CD4-positive, alpha-beta T cell treated with Interleukin-6 at 100 ng/mL for 8 hours (primary cell): ENCODE measurements around the gene TK1.
"Not testable (repeated sequence)": the region's sequence is repeated elsewhere in the genome, so short reads cannot be mapped to it uniquely, and the experiment has no call there.

Experiments
- DNase-seq: peaks from one replicate; pipeline ENCODE4 v3.0.0-alpha.2; 2020; ENCODE audit warnings: mixed read lengths, low spot score

TK1 gene

DNA sequence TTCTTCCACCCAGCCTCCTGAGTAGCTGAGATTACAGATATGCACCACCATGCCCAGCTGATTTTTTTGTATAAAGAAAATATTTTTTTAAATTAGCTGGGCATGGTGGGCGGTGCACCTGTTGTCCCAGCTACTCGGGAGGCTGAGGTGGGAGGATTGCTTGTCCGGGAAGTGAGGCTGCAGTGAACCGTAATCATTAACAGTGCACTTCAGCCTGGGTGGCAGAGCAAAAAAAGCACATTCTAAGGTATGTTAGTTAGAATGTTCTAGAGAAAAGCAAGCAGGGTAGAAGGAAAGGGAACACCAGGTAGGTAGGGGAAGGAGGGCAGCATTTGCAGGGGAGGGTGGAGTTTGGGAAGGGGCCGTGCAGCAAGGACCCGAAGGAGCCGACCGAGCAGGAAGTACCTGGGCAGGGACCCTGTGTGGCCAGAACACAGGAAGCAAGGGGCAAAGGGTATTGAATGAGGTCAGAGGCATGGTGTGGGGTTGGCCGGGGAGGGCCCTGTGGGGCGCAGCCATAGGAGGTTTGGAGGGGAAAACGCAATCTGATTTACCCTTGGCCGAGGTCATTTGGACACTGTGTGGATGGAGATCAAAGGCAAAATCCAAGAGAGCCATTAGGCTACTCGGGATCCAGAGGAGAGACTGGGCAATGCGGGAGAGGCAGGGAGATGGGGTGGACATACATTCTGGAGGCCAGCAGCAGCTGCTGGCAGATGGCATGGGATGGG is 38.4 kb downstream of the TK1 start:
- DNase-seq, result no peak

DNA sequence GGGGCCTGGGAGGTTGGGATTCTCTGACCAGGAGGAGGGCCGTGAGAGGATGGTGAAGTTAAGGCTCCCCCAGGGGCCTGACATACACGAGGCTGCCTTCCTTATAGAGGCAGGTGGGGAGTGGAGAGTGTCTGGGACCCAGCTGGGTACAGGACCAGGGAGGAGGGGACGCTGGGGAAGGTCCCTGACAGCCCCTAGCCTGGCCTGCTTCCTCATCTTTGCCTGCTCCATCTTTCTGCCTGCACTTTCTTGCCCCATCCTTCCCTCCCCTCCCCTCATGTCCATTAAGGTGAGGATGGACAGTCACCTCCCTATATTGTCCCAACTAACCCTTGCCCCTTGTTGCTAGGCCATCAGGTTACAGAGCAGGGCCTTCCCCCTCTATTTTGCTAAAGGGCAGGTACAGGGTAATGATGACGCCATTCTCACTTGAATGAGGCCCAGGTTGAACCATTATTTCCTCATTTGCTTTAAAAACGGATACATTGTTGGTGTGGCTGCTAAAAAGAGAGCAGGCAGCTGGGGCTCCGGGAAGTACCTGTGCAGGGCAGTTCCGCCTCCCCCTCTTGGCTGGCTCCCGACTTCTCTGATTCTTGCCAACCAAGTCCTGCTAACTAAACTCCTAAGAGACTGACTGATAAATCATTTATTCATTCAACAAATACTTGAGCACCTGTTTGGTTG is 39.4 kb downstream of the TK1 start:
- DNase-seq, result no peak

DNA sequence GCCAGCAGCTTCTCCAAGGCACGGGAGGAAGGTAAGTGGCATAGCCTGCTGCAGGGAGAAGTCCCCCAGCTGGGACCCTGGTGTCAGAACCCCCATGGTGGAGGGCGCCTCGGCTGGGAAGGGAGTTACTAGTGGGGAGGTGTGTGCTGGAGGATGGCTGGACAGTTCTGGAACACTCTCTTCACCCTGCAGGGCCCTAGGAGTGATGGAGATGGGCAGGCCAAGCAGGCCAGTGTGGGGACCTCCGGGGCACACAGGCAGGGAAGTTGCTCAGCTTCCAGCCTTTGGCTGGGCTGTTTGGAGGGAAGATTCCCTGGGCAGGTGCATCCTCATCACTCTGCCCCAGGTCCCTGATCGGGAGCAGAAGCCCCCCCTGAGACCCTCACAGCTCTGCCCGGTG is 40.0 kb downstream of the TK1 start:
- DNase-seq, result no peak

DNA sequence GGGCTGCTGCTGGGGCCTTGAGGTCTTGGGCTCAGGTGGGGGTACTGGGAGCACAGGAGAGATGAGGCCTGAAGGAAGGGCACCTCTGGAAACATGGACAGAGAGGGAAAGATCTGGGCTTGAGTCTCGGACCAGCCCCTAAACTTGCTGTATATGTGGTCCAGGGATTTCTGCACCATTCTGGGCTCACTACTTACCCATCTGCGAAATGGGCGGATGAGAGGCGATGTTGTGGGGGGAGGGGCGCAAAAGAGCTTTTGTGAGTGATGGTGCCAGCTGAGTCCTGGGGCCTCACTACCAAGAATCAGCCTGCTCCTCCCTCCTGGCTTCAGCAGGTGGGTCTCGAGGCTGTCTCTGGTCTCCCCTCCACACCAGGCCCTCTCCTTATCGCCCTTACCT is 40.4 kb downstream of the TK1 start:
- no peak for DNase-seq

DNA sequence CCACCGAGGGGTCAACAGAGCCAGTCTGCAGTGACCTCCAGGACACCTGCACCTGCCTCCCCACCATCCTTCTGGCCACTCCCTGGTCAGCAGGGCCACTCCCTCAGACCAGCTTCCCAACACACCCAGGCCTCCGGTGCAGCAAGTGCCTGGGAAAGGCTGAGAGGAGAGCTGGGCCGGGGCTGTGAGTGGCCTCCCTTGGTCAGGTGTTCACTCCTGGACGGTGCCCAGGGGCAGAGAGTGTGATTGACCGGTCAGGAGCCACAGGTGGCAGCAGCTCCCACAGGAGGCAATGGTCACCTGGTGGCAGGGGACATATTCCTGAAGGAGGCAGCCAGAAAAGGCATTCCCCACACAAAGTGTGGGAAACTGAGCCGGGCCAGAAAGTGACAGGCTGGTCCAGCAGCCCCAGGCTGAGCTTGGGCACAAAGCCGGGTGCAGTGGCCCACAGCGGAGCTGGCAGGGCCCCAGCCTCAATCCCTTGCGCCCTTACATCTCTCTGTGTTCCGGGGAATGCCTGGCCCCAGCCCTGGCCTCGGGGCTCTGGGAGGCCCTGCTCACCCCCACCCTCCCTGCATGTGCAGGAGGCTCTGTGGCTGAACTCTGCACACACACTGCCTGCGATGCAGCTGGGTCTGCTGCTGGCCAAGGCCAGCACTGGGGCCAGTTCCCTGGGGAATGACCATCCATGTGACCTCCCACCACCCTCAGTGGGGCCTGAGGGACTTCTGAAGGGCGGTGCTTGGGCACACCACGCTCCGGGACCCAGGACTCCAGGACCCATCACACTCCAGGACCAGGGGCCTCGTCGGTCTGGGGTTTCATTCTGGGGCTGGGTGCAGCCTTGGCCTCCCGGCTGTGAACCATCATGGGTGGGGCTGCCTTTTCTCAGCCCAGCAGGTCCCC is 41.9 kb downstream of the TK1 start:
- DNase-seq, result no peak

DNA sequence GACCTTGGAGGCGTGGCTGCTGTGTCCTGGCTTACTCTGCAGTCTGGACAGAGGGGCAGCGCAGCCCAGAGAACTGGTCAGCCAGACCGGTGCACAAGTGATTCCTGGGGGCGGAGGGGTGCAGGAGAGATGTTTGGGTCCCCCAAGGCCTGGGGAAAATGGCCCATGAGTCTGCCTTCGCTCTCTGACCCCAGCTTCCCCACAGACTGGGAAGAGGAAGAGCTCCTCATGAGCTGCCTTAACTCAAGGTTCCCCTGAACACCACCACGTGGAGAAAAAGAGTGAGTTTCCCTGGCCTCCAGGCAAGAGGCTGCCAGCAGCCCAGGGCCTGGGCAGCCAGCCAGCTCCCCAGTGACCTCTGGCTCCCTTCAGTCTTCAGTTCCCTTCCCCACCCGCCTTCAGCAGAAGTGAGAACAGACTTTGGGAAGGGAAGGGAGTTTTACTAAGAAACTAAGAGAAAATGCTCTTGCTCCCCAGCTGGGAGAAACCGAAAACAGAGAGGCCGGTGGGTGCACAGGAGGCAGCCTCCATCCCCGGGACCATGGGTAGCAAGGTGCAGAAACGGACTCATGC is 42.6 kb downstream of the TK1 start:
- no peak for DNase-seq

DNA sequence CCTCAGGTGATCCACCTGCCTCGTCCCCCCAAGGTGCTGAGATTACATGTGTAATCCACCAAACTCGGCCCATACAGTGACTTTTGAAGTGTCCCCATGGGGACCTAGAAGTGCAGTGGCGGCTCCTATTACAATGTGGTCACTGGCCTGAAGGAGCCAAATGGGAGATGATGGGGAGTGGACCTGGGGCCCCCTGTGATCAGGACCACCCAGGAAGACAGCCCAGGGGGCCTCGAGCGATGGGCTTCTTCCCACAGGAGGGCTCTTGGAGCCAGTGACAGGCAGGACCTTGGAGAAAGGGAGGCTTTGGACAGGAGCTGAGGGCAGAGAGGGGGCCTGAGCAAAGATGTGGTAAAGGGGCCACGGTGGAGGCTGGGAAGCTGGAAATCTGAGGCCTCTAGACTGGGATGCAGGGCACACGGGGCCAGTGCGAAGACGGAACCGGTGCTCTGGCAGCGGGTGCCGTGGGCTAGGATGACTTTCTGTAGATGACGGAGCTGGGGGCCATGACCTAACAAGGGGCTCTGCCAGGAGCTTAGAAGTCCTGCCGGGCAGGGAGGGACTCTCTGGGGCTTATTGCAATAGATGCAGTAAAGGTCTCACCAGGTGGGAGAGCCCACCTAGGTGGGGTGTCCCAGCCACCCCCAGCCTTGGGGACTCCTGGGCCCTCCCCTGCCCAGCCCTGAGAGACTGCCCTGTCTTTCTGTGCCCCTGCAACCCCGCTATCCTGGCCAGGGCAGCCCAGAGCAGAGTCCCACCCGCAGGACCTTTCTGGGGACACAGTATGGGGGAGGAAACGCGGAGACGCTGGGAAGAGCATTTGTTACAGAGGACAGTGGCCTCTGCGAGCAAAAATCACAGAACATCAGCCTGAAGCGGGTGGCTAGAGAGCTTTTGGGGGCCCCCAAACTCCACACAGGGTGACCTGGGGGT is 43.4 kb downstream of the TK1 start:
- DNase-seq, result no peak

DNA sequence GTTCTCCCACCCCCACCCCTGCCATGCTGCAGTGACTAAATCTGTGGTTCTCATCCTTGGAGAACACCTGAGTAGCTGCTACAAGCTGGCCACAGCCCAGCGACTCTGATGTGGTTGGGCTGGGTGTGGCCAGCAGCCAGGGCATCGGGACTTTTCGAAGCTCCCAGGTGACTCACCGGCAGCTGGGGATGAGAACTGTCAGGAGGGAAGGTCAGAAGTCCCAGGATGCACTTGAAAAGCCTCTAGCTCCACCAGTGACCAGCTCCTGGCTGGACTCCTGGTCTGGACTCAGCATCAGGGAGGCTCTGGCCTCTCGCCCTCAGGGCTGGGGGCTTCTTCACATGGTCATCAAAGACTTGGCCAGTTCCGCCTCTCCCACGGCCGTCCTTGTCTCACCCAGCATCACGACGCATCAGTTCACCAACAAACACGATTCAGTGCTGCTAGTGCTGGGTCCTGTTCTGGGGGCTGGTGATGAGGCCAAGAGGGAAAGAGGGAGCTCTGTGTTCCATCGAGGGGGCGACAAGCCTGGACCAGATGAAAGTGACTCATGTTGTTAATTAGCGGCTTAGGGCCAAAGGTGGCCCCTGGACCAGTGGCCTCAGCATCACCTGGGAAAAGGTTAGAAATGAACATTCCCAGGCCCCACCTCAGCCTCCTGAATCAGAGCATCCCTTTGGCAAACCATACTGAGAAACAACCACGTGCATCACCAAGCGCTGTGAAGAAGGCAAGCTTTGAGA is 44.6 kb downstream of the TK1 start:
- DNase-seq, result no peak

DNA sequence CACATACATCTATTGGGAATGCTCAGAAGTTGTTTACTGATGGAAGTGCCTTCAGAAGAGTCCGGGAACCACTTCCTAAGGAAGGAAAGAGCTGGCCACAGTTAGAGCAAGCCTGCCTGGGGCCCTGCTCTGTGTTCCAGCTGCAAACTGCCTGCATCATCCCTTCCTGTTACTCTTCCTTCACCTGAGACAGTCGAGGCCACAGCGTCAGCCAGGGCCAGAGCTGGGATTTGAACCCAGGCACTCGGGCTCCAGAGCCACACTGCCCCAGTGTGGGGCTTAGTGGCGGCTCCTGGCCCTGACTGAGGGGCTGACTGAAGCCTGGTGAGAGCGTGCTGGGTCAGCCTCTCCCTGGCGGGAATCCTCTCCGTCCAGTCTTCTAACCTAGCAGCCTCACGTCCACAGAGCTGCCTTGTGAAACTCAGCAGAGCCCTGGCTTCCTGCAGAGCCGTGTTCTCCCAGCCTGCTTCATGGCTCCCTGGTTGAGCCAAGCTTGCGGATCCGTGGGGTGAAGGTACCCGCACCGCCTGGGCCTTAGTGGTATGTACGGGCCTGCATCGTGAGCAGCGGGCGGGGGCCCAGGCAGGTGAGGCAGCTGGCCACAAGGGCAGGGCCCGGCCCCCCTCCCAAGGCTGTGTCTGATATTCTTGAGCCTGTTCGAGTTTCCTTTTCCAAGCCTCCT is 45.3 kb downstream of the TK1 start:
- DNase-seq, result no peak

DNA sequence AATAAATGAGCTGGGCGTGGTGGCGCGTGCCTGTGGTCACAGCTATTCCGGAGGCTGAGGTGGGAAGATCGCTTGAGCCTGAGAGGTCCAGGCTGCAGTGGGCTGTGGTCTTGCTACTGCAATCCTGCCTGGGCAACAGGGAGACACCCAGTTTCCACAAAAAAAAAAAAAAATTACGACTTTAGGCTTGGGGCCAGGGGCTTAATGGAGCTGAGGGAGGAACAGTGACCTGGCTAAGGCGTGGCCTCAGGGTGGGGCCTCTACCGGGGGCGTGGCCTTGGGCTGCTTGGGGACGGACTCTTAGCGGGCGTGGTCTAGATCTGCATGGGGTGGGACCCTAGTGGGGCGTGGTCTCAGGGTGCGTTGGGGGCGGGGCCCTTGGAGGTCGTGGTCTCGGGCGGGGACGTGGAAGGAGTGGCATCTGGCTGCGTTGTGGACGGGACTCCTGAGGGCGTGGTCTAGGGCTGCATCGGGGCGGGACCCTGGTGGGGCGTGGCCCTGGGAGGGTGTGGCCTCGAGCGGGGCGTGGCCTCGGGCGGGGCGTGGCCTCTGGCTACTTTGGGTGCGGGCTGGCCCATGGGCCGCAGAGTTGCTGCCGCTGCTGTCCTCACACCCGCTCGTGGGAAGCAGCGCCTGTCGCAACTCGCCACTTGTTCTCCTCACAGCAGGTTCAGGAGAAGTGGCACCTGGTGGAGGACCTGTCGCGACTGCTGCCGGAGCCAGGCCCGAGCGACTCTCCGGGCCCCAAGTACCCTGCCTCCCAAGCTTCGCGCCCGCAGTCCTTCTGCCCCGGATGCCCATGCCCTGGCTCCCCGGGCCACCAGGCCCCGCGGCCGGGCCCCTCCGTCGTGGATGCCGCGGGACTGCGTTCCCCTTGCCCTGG is 46.4 kb downstream of the TK1 start:
- DNase-seq, result peak; percentile 93

DNA sequence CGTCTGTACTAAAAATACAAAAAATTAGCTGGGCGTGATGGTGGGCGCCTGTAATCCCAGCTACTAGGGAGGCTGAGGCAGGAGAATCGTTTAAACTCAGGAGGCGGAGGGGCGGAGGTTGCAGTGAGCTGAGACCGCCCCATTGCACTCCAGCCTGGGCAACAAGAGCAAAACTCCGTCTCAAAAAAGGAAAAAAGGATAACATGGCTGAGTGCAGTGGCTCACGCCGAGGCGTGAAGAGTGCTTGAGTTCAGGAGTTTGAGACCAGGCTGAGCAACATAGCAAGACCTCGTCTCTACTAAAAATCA is 47.0 kb downstream of the TK1 start:
- DNase-seq, result not testable (repeated sequence)

DNA sequence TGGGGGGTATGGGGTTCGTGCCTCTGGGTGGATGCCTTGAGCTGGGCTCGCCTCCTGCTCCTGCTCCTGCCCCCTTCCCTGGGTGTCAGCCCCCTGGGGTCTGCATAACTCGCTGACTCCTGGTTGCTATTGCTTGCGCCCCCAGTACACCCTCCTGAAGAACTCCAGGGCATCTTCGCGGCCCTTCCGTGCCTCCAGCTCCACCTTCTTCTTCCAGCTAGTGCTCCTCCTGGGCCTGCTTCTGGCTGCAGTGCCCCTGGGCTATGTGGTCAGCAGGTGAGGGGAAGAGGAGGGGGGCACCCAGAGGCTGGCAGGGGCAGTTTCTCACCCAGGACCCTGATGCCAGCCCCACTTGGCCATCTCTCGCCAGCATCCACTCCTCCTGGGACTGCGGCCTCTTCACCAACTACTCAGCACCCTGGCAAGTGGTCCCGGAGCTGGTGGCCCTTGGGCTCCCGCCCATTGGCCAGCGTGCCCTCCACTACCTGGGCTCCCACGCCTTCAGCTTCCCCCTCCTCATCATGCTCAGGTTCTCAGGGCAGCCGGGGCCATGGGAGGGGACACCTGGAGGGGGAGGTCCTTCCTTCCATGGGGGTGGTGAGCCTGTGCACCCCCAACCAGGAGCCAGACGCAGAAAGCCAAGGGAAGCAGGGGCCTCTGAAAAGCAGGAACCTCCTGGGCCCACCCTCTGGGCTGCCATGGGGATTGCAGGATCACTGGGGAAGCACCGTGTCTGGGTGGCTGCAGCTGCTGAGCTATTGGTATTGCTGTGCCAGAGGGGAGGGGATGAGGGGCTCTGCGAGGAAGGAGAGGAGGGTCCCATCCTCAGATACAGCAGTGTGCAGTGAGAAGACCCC is 48.4 kb downstream of the TK1 start:
- DNase-seq, result no peak

DNA sequence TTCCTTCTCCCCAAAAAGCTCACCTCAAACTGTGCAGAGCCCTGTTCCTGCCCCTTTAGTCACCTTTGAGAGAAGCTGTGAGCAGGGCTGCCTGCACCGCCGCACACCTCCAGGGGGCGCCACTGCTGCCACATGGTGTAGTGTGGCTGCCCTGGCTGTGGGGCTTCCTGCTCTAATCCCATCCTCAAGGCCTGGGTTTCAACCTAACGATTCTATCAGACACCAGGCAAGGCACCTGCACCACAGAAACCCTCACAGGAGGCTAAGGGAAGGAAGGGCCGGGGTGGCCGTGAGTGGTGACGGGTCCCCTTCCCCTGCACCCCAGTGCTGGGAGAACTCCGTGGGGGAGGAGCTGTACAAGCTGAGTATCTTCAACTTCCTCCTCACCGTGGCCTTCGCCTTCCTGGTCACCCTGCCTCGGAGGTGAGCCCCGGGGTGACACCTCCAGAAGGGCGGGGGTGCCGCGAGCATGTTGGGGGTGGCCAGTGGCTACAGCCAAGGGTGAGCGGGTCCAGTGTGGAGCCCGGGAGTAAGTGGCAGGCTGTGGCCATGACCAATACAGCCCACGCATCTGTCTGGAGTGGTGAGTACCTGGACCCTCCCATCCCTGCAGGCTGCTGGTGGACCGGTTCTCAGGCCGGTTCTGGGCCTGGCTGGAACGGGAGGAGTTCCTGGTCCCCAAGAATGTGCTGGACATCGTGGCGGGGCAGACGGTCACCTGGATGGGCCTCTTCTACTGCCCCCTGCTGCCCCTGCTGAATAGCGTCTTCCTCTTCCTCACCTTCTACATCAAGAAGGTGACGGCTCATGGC is 49.3 kb downstream of the TK1 start:
- peak; percentile 49 for DNase-seq

DNA sequence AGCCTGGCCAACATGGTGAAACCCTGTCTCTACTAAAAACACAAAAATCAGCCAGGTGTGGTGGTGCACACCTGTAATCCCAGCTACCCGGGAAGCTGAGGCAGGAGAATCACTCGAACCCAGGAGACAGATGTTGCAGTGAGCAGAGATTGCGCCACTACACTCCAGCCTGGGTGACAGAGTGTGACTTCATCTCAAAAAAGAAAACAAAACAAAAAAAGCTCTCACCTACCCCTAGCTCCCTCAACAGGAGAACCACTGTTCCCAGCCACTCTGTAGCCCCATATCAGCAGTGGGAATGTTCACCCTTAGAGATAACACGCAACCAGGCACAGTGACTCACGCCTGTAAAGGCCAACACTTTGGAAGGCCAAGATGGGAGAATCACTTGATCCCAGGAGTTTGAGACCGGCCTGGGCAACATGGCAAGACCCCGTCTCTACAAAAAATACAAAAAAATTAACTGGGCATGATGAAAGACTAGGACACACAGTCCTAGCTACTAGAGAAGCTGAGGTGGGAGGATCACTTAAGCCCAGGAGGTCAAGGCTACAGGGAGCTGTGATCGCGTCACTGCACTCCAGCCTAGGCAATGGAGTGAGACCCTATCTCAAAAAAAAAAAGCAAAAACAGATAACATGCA is 50.9 kb downstream of the TK1 start:
- DNase-seq, result no peak

DNA sequence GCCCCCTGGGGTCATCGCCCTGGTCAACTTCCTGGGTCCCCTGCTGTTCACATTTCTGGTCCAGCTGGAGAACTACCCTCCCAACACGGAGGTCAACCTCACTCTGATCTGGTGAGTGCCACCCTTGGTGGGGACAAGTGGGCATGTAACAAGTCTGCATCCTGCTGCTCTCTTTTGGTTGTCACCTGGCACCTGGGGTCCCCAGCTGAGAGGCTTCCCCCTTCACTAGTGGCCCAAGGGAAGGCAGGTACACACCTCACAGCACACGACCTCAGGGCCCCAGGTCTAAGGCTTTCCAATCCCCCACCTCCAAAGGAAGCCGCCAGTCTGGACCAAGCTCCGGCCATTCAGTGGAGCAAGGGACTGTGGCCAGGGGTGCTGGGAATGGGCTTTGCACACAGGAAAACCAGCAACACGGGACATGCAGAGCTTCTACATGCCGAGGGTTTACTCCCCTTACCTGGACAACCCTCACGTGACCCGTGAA is 51.9 kb downstream of the TK1 start:
- no peak for DNase-seq
